Endodermal cell (in vitro differentiated cells): ENCODE data around the gene UCK1. TPM values are rescaled to one million over a fixed set of nuclear protein-coding genes. Genes with fewer than 3 reads are reported as not detected.

Experiments
- DNase-seq: peaks from one replicate; pipeline ENCODE4 v3.0.0-alpha.2; 2017
- H3K27ac ChIP-seq: 2 replicates; pipeline ENCODE4 v1.5.1; 2013; ENCODE audit warnings: mild to moderate bottlenecking, low read depth, low read length, moderate library complexity
- H3K27me3 ChIP-seq: 2 replicates; pipeline ENCODE4 v1.6.1; 2013; ENCODE audit warnings: mild to moderate bottlenecking, low read length, moderate library complexity; ENCODE audit not compliant: insufficient read depth, control insufficient read depth, poor library complexity, severe bottlenecking
- H3K36me3 ChIP-seq: 2 replicates; pipeline ENCODE4 v1.7.0; 2013; ENCODE audit warnings: mild to moderate bottlenecking, low read length, moderate library complexity; ENCODE audit not compliant: control insufficient read depth, insufficient read depth
- H3K4me1 ChIP-seq: one replicate; pipeline ENCODE4 v1.7.0; 2013; ENCODE audit warnings: low read length; ENCODE audit not compliant: control insufficient read depth, insufficient read depth
- H3K4me3 ChIP-seq: 2 replicates; pipeline ENCODE4 v1.5.1; 2013; ENCODE audit warnings: mild to moderate bottlenecking, low read length, moderate library complexity
- H3K9ac ChIP-seq: 2 replicates; pipeline ENCODE4 v1.6.1; 2013; ENCODE audit warnings: mild to moderate bottlenecking, low read length, moderate library complexity; ENCODE audit not compliant: poor library complexity, severe bottlenecking; ENCODE audit errors: extremely low read depth
- H3K9me3 ChIP-seq: 2 replicates; pipeline ENCODE4 v1.6.1; 2013; ENCODE audit warnings: mild to moderate bottlenecking, low read length, moderate library complexity; ENCODE audit not compliant: control insufficient read depth
- H3K27ac Mint-ChIP-seq: 2 replicates; pipeline ENCODE4 v1.8.0; 2020; ENCODE audit warnings: mixed read lengths
- H3K27me3 Mint-ChIP-seq: 2 replicates; pipeline ENCODE4 v1.8.0; 2021; ENCODE audit warnings: mild to moderate bottlenecking, mixed read lengths; ENCODE audit not compliant: insufficient read depth
- H3K36me3 Mint-ChIP-seq: 2 replicates; pipeline ENCODE4 v1.8.0; 2020; ENCODE audit warnings: low read depth, mixed read lengths
- H3K4me1 Mint-ChIP-seq: 2 replicates; pipeline ENCODE4 v1.8.0; 2020; ENCODE audit warnings: mixed read lengths
- H3K4me3 Mint-ChIP-seq: 2 replicates; pipeline ENCODE4 v1.8.0; 2020; ENCODE audit warnings: mild to moderate bottlenecking, moderate library complexity, mixed read lengths
- H3K9me3 Mint-ChIP-seq: 2 replicates; pipeline ENCODE4 v1.8.0; 2020; ENCODE audit warnings: mild to moderate bottlenecking, mixed read lengths
- WGBS, 2 experiments: methylation state at CpG; one replicate each; pipeline versions ENCODE4 v1.1.5 to v1.1.7; 2013; ENCODE audit warnings: missing lambda C conversion rate in 2 of 2, mixed read lengths in 1 of 2; ENCODE audit not compliant: insufficient coverage in 1 of 2, insufficient read length in 1 of 2; 5-methylcytosine and 5-hydroxymethylcytosine counted together
- total RNA-seq, 2 donors: library from RNA; stranded (reverse); fragmentation: NEBNext Ultra II Directional in 1 of 2; extraction: Animal tissue kit (Norgen Biotek cat#: 25700) in 1 of 2; gene quantifications; 2 replicates in 1 of 2; 3 replicates in 1 of 2; pipeline ENCODE4 v1.2.1, GENCODE V29; 2021
- TF ChIP-seq, protein P1 (sequence below): fragments of 200-600 bp; sonication (generic); conservative IDR thresholded peaks from 2 replicates; pipeline ENCODE4 v1.5.0; 2021; ENCODE audit warnings: antibody characterized with exemption, mild to moderate bottlenecking

The UCK1 gene
- total RNA-seq, 2 donors from 2014 or later, result 37.9 to 42.9 TPM

DNA sequence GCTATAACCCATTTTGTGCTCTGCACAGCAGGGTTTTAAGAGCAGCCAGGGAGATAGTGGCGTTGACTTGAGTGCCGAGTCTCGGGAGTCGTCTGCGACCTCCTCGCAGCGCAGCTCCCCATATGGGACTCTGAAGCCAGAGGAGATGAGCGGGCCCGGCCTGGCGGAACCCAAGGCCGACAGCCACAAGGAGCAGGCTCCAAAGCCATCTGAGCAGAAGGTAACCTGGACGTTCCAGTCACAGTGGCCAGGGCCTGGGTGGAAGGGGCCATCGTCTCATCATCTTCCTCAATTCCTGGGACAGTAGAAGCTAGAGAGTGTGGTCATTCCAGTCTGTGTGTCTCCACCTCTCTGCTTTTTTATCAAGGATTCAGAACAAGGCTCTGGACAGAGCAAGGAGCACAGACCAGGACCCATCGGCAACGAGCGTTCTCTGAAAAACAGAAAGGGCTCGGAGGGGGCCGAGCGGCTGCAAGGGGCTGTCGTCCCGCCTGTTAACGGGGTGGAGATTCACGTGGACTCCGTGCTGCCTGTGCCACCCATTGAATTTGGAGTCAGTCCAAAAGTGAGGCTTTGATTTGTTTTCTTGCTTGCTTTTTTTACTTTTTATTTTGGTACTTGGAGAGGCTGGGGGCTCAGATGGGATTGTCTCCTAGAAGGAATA is 48.6 kb downstream of the UCK1 start:
- peaks cover 92% of the 10 kb centered on the region for H3K36me3 Mint-ChIP-seq
- no peaks in the 10 kb centered on the region for H3K27me3 Mint-ChIP-seq
- no peaks in the 10 kb centered on the region for H3K9me3 Mint-ChIP-seq
- Histone ChIP-seq H3K9me3 (no peaks in the 10 kb centered on the region), H3K4me1 (no peaks in the 10 kb centered on the region), H3K36me3 (peaks cover 97% of the 10 kb centered on the region), H3K9ac (no peak overlapping the region), H3K27ac (no peak overlapping the region), H3K27me3 (no peaks in the 10 kb centered on the region), H3K4me3 (no peak overlapping the region)
- H3K4me1 Mint-ChIP-seq, result no peaks in the 10 kb centered on the region
- TF ChIP-seq, protein P1, sequence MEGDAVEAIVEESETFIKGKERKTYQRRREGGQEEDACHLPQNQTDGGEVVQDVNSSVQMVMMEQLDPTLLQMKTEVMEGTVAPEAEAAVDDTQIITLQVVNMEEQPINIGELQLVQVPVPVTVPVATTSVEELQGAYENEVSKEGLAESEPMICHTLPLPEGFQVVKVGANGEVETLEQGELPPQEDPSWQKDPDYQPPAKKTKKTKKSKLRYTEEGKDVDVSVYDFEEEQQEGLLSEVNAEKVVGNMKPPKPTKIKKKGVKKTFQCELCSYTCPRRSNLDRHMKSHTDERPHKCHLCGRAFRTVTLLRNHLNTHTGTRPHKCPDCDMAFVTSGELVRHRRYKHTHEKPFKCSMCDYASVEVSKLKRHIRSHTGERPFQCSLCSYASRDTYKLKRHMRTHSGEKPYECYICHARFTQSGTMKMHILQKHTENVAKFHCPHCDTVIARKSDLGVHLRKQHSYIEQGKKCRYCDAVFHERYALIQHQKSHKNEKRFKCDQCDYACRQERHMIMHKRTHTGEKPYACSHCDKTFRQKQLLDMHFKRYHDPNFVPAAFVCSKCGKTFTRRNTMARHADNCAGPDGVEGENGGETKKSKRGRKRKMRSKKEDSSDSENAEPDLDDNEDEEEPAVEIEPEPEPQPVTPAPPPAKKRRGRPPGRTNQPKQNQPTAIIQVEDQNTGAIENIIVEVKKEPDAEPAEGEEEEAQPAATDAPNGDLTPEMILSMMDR, result no peak
- H3K4me3 Mint-ChIP-seq, result no peak overlapping the region
- 97 to 98% methylated on average over 24 of the region's 24 CpGs for WGBS, 2 experiments
- peak overlapping the region; percentile 61 for H3K27ac Mint-ChIP-seq
- no peak for DNase-seq

DNA sequence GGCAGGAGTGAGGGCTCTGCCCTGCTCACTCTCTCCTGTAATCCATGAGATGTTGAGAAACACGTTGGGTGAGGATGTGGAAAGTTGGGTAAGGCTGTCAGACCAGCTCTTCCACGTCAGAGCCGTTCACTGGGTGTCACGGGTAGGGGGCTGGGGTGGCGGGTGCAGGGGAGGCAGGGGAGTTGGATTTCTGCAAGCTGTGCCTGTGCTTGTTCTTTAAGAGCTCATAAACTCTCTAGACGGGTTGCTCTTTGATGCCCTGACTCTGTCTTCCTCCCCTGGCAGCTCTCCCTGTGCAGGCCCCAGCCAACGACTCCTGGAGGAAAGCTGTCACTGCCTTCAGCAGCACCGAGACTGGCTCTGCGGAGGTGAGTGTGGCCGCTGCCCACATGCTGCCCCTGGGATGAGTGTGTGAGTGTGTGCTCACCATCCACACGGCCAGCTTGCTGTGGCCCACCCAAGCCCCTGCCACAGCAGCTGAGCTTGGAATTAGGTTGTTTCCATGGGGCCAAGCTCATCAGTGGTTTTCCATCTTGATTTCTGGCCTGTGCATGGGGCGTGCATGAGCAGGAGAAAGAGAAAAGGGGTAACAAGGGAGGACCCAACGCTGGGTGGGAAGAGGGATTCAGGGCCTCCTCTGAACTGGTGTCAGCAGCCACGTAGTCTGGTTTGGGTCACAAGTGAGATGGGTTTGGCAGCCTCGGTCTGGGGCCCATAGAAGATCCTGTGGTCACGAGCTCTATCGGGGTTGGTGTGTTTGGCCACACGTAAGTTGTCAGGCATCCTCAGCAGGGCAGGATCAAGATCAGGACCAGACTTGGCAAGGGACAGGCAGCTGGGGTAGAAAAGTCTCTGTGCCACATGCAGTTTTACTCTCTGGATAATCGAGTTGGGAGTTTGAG is 49.4 kb downstream of the UCK1 start:
- H3K4me3 ChIP-seq, result no peak overlapping the region
- no peak overlapping the region for H3K27ac ChIP-seq
- Mint-ChIP-seq H3K4me1 (no peaks in the 10 kb centered on the region), H3K9me3 (no peaks in the 10 kb centered on the region), H3K27ac (peak overlapping the region; percentile 61), H3K36me3 (peaks cover 89% of the 10 kb centered on the region), H3K27me3 (no peaks in the 10 kb centered on the region), H3K4me3 (no peak overlapping the region)
- WGBS, 2 experiments, result 95 to 98% methylated on average over 13 to 19 of the region's 19 CpGs
- H3K9me3 ChIP-seq, result no peaks in the 10 kb centered on the region
- H3K9ac ChIP-seq, result no peak overlapping the region
- H3K27me3 ChIP-seq, result no peaks in the 10 kb centered on the region
- H3K4me1 ChIP-seq, result no peaks in the 10 kb centered on the region
- TF ChIP-seq, protein P1, result no peak
- H3K36me3 ChIP-seq, result peaks cover 96% of the 10 kb centered on the region
- no peak for DNase-seq

DNA sequence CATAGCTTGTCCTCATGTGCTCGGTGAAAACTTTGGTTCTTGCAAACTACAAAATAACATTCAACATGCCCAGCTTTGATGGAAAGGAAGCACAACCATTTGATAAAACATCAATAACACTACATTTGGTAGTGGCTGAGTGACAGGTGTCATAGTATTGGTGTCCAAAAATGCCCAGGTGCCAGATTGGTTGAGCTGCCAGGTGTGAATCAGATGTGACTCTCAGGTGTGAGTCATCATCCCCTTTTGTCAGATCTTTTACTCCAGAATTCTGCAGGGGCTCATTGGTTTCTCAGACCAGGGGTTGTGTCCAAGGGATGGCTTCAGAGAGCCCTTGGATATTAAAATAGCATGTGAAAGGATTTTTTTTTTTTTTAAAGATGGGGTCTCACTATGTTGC is 50.8 kb downstream of the UCK1 start:
- H3K4me3 ChIP-seq, result no peak overlapping the region
- H3K4me1 ChIP-seq, result no peaks in the 10 kb centered on the region
- H3K9ac ChIP-seq, result no peak overlapping the region
- TF ChIP-seq, protein P1, result no peak
- no peaks in the 10 kb centered on the region for H3K9me3 ChIP-seq
- H3K27me3 Mint-ChIP-seq, result no peaks in the 10 kb centered on the region
- H3K27ac ChIP-seq, result no peak overlapping the region
- 100% methylated on average over 1 of the region's 1 CpG for WGBS, 2 experiments
- no peaks in the 10 kb centered on the region for H3K4me1 Mint-ChIP-seq
- no peak overlapping the region for H3K4me3 Mint-ChIP-seq
- no peak for DNase-seq
- no peaks in the 10 kb centered on the region for H3K9me3 Mint-ChIP-seq
- H3K36me3 ChIP-seq, result peaks cover 96% of the 10 kb centered on the region
- H3K27ac Mint-ChIP-seq, result no peak overlapping the region
- H3K27me3 ChIP-seq, result no peaks in the 10 kb centered on the region
- H3K36me3 Mint-ChIP-seq, result peaks cover 83% of the 10 kb centered on the region
